HCT116 (cell line): ENCODE data around the gene LDAH. TPM values are rescaled to one million over a fixed set of nuclear protein-coding genes. Genes with fewer than 3 reads are reported as not detected.

Source experiments
- ATAC-seq: fragments of 200-7000 bp; cut with Tn5 transposase; 2 replicates; pipeline ENCODE4 v1.9.1; 2020; ENCODE audit warnings: mild to moderate bottlenecking, moderate library complexity
- BruUV-seq: library from RNA; stranded (reverse); fragments of 400-500 nt; replicated peaks from 2 replicates; lab custom pipeline; 2021; lab: Mats Ljungman, UMichigan
- CTCF ChIA-PET: fragments of 300-600 bp; sonication (Branson Sonifier 250); formaldehyde crosslinking; loops from one replicate; lab custom pipeline; 2021; ENCODE audit warnings: antibody characterized with exemption; lab: Charles Lee
- POLR2A ChIA-PET: fragments of 300-600, 350-600 bp; sonication (Branson Sonifier 250); formaldehyde crosslinking; loops from one replicate; lab custom pipeline; 2021; ENCODE audit warnings: antibody characterized with exemption; lab: Charles Lee
- RAD21 ChIA-PET, 2 experiments: fragments of 300-600 bp; sonication (Branson Sonifier 250); formaldehyde crosslinking; loops; one replicate each; lab custom pipeline; 2023; ENCODE audit warnings: low total read pairs in 2 of 2; ENCODE audit not compliant: uncharacterized antibody in 2 of 2, unreplicated experiment in 2 of 2, low non-redundant PET in 1 of 2; lab: Charles Lee
- DNase-seq: peaks from one replicate; pipeline ENCODE4 v3.0.0-alpha.2; 2010; ENCODE audit warnings: low read depth, low spot score
- H2AFZ ChIP-seq: fragments of 200-600 bp; shearing (Covaris generic), sonication (generic); 2 replicates; pipeline ENCODE4 v1.6.1; 2017; ENCODE audit warnings: low read depth, mixed run types, mixed read lengths, antibody characterized with exemption, low read length; ENCODE audit not compliant: poor library complexity, severe bottlenecking
- H3K27ac ChIP-seq: 2 replicates; pipeline ENCODE4 v1.5.1; 2012; ENCODE audit warnings: low read depth, low read length
- H3K27me3 ChIP-seq: fragments of 200-600 bp; sonication (generic); 2 replicates; pipeline ENCODE4 v1.6.1; 2016; ENCODE audit warnings: mixed run types, low read length, mixed read lengths; ENCODE audit not compliant: insufficient read depth
- H3K36me3 ChIP-seq, 2 experiments: fragments of 200-500 bp in 1 of 2; fragments of 200-600 bp in 1 of 2; sonication (Bioruptor generic) in 1 of 2; sonication (generic) in 1 of 2; 2 replicates each; pipeline versions ENCODE4 v1.5.1 to v1.6.1; 2014 to 2016; ENCODE audit warnings: low read length in 2 of 2, inconsistent platforms in 1 of 2, mixed read lengths in 1 of 2, mixed run types in 1 of 2; ENCODE audit not compliant: insufficient read depth in 2 of 2, control insufficient read depth in 1 of 2
- H3K4me1 ChIP-seq, 2 experiments: fragments of 200-600 bp in 1 of 2; sonication (generic) in 1 of 2; 2 replicates each; pipeline versions ENCODE4 v1.5.1 to v1.6.1; 2012 to 2017; ENCODE audit warnings: low read length in 2 of 2, inconsistent platforms in 1 of 2, mild to moderate bottlenecking in 1 of 2, mixed read lengths in 1 of 2, mixed run types in 1 of 2, moderate library complexity in 1 of 2; ENCODE audit not compliant: insufficient read depth in 2 of 2, control insufficient read depth in 1 of 2
- H3K4me2 ChIP-seq: fragments of 200-600 bp; sonication (generic); 2 replicates; pipeline ENCODE4 v1.6.1; 2017; ENCODE audit warnings: mixed run types, low read length, mixed read lengths
- H3K4me3 ChIP-seq, 2 experiments: fragments of 200-600 bp in 1 of 2; sonication (generic) in 1 of 2; replicated peaks in 1 of 2; 2 replicates each; pipeline ENCODE4 v1.5.1; 2011 to 2016; ENCODE audit warnings: low read length in 2 of 2, control low read depth in 1 of 2, low read depth in 1 of 2, mild to moderate bottlenecking in 1 of 2, mixed read lengths in 1 of 2, mixed run types in 1 of 2
- H3K79me2 ChIP-seq: fragments of 200-600 bp; sonication (generic); 2 replicates; pipeline ENCODE4 v1.6.1; 2017; ENCODE audit warnings: mild to moderate bottlenecking, mixed run types, low read length, moderate library complexity, mixed read lengths; ENCODE audit not compliant: insufficient read depth
- H3K9ac ChIP-seq: fragments of 200-600 bp; sonication (generic); 2 replicates; pipeline ENCODE4 v1.6.1; 2016; ENCODE audit warnings: low read length, mixed read lengths
- H3K9me2 ChIP-seq: fragments of 200-600 bp; sonication (generic), shearing (Covaris generic); 2 replicates; pipeline ENCODE4 v1.6.1; 2017; ENCODE audit warnings: mixed run types, mild to moderate bottlenecking, moderate library complexity; ENCODE audit not compliant: insufficient read depth
- H3K9me3 ChIP-seq, 2 experiments: fragments of 200-500 bp in 1 of 2; fragments of 200-600 bp in 1 of 2; sonication (Bioruptor generic) in 1 of 2; sonication (generic) in 1 of 2; 2 replicates each; pipeline ENCODE4 v1.6.1; 2014 to 2017; ENCODE audit warnings: low read length in 2 of 2, mixed read lengths in 2 of 2, inconsistent platforms in 1 of 2, low read depth in 1 of 2, mild to moderate bottlenecking in 1 of 2, mixed run types in 1 of 2, moderate library complexity in 1 of 2; ENCODE audit not compliant: control insufficient read depth in 1 of 2, insufficient read depth in 1 of 2
- H4K20me1 ChIP-seq: fragments of 200-600 bp; sonication (generic), shearing (Covaris generic); 2 replicates; pipeline ENCODE4 v1.6.1; 2017; ENCODE audit warnings: mixed run types, mild to moderate bottlenecking, moderate library complexity; ENCODE audit not compliant: insufficient read depth
- EGR1 ChIP-seq: IDR thresholded peaks from 2 replicates; pipeline ENCODE4 v1.6.1; 2012; ENCODE audit warnings: low read depth
- EZH2 ChIP-seq: fragments of 200-600 bp; sonication (generic); IDR thresholded peaks from 2 replicates; pipeline ENCODE4 v1.6.1; 2017; ENCODE audit warnings: antibody characterized with exemption, mixed run types
- EZH2phosphoT487 ChIP-seq: fragments of 200-600 bp; IDR thresholded peaks from 2 replicates; pipeline ENCODE4 v1.6.1; 2018; ENCODE audit warnings: antibody characterized with exemption, borderline replicate concordance
- FOSL1 ChIP-seq: IDR thresholded peaks from 2 replicates; pipeline ENCODE4 v1.6.1; 2012; ENCODE audit warnings: low read depth
- JUND ChIP-seq: IDR thresholded peaks from 2 replicates; pipeline ENCODE4 v1.6.1; 2012
- POLR2A ChIP-seq: IDR thresholded peaks from 2 replicates; pipeline ENCODE4 v1.7.0; 2011; ENCODE audit warnings: borderline replicate concordance; ENCODE audit not compliant: insufficient read depth, insufficient read length; ENCODE audit errors: extremely low read depth
- RAD21 ChIP-seq: IDR thresholded peaks from 2 replicates; pipeline ENCODE4 v1.6.1; 2012; ENCODE audit warnings: low read depth, mild to moderate bottlenecking
- SIN3A ChIP-seq: IDR thresholded peaks from 2 replicates; pipeline ENCODE4 v1.6.1; 2012; ENCODE audit warnings: low read depth
- SP1 ChIP-seq: IDR thresholded peaks from 2 replicates; pipeline ENCODE4 v1.6.1; 2012; ENCODE audit warnings: low read depth
- TCF7L2 ChIP-seq: IDR thresholded peaks from 2 replicates; pipeline ENCODE4 v1.7.0; 2011; ENCODE audit warnings: borderline replicate concordance, inconsistent platforms; ENCODE audit not compliant: insufficient read depth, insufficient read length; ENCODE audit errors: extremely low read depth
- ZFX ChIP-seq: fragments of 450-650 bp; IDR thresholded peaks from 2 replicates; pipeline ENCODE4 v1.6.1; 2017
- ZNF274 ChIP-seq: fragments of 200-500 bp; sonication (Bioruptor generic); IDR thresholded peaks from 2 replicates; pipeline ENCODE4 v1.6.1; 2014; ENCODE audit warnings: mild to moderate bottlenecking, low read depth, low read length, inconsistent platforms
- intact Hi-C: fragments of 100-400 bp; cut with micrococcal nuclease; formaldehyde crosslinking; loops from 2 replicates; pipeline ENCODE4 v1.10.0; 2022
- total RNA-seq: library from RNA; stranded (reverse); gene quantifications from one replicate; pipeline ENCODE4 v1.2.1, GENCODE V29; 2021; ENCODE audit not compliant: unreplicated experiment
- TF ChIP-seq, protein P1 (sequence below): IDR thresholded peaks from 2 replicates; pipeline ENCODE4 v1.6.1; 2012
- TF ChIP-seq, protein P2 (sequence below): IDR thresholded peaks from 2 replicates; pipeline ENCODE4 v1.6.1; 2012; ENCODE audit warnings: low read depth
- TF ChIP-seq, protein P3 (sequence below), 3 experiments: fragments of 200-600 bp in 1 of 3; sonication (generic) in 1 of 3; IDR thresholded peaks in 2 of 3; conservative IDR thresholded peaks in 1 of 3; 2 replicates each; pipeline ENCODE4 v1.5.1; 2012 to 2017; ENCODE audit warnings: low read depth in 2 of 3, low read length in 2 of 3, antibody characterized with exemption in 1 of 3, borderline replicate concordance in 1 of 3, control low read depth in 1 of 3, mild to moderate bottlenecking in 1 of 3, mixed read lengths in 1 of 3, mixed run types in 1 of 3, moderate library complexity in 1 of 3; ENCODE audit not compliant: insufficient read depth in 1 of 3

The LDAH gene
- total RNA-seq, 1 experiment from 2014 or later, result 25.7 TPM

DNA sequence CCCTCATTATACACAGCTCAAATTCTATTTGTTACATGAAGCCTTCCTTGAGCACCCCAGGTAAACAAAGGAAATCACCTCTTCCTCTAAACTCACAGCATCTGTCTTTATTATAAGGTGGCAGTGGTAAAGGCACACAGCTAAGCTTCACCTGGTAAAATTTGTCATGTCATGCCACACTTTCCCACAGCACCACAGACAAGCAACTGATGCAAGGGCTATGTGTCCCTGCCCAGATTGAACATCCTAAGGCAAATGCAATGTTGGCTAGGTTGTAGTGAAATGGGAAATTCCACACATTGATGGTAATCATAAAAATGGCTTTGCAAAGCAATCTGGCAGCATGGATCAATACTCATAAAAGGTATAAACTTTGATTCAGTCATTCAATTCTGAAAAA lies 18.9 kb downstream of the LDAH start:
- Histone ChIP-seq H3K27me3 (no peaks in the 10 kb centered on the region), H3K9ac (no peak overlapping the region), H3K4me2 (no peak overlapping the region), H3K4me1 (no peaks in the 10 kb centered on the region), H4K20me1 (peaks cover 4% of the 10 kb centered on the region; the same call in 1 of the 2 replicates), H3K36me3 (no peaks in the 10 kb centered on the region), H3K9me2 (no peaks in the 10 kb centered on the region), H3K79me2 (peaks cover 50% of the 10 kb centered on the region; the same call in 1 of the 2 replicates), H3K4me3 (no peak overlapping the region), H2AFZ (no peak overlapping the region), H3K27ac (no peak overlapping the region), H3K9me3 (no peaks in the 10 kb centered on the region)
- no peak for DNase-seq
- POLR2A ChIA-PET, result no interaction called here
- BruUV-seq, result no TSS peak
- RAD21 ChIA-PET, result no interaction called here
- intact Hi-C loops, result no loop called here
- no peak for ATAC-seq
- CTCF ChIA-PET, result no interaction called here
- TF ChIP-seq POLR2A (no peak), TCF7L2 (no peak), EZH2phosphoT487 (no peak), EGR1 (no peak), RAD21 (no peak), FOSL1 (no peak), ZNF274 (no peak), EZH2 (no peak), SIN3A (no peak)
- TF ChIP-seq, protein P1, sequence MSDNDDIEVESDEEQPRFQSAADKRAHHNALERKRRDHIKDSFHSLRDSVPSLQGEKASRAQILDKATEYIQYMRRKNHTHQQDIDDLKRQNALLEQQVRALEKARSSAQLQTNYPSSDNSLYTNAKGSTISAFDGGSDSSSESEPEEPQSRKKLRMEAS, result no peak
- TF ChIP-seq, all 23 proteins: peak for 0

DNA sequence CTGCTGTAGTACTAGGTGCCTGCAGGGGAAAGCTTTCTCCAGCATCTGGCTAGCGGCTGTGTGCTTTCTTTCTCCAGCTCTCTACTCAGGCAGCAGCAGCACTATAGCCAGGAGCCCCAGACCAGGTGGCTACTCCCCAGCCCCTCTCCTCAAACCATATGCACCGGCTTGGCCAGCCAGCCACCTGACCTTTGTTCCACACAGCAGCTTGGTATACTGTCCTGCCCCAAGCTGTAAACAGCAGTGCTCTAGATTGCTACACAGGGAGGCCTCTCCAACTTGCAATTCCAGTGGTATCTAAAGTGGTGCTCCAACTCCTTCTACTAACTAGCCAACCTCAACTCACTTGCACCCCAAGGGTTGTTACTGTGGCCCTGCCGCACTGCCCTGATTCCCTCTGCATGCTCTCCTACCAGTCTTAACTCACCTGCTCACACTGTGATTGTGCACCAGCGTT lies 19.6 kb downstream of the LDAH start:
- ChIA-PET POLR2A (no interaction called here), CTCF (interaction anchor here (1.3 kb wide), 1 partner anchor 22 kb away, joined by 5 read pairs; no protein-coding TSS in a partner anchor)
- TF ChIP-seq EGR1 (no peak), ZFX (no peak), SP1 (no peak), RAD21 (no peak), EZH2 (no peak), JUND (no peak), POLR2A (no peak)
- TF ChIP-seq, protein P2, sequence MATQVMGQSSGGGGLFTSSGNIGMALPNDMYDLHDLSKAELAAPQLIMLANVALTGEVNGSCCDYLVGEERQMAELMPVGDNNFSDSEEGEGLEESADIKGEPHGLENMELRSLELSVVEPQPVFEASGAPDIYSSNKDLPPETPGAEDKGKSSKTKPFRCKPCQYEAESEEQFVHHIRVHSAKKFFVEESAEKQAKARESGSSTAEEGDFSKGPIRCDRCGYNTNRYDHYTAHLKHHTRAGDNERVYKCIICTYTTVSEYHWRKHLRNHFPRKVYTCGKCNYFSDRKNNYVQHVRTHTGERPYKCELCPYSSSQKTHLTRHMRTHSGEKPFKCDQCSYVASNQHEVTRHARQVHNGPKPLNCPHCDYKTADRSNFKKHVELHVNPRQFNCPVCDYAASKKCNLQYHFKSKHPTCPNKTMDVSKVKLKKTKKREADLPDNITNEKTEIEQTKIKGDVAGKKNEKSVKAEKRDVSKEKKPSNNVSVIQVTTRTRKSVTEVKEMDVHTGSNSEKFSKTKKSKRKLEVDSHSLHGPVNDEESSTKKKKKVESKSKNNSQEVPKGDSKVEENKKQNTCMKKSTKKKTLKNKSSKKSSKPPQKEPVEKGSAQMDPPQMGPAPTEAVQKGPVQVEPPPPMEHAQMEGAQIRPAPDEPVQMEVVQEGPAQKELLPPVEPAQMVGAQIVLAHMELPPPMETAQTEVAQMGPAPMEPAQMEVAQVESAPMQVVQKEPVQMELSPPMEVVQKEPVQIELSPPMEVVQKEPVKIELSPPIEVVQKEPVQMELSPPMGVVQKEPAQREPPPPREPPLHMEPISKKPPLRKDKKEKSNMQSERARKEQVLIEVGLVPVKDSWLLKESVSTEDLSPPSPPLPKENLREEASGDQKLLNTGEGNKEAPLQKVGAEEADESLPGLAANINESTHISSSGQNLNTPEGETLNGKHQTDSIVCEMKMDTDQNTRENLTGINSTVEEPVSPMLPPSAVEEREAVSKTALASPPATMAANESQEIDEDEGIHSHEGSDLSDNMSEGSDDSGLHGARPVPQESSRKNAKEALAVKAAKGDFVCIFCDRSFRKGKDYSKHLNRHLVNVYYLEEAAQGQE, result no peak
- TF ChIP-seq, protein P3, sequence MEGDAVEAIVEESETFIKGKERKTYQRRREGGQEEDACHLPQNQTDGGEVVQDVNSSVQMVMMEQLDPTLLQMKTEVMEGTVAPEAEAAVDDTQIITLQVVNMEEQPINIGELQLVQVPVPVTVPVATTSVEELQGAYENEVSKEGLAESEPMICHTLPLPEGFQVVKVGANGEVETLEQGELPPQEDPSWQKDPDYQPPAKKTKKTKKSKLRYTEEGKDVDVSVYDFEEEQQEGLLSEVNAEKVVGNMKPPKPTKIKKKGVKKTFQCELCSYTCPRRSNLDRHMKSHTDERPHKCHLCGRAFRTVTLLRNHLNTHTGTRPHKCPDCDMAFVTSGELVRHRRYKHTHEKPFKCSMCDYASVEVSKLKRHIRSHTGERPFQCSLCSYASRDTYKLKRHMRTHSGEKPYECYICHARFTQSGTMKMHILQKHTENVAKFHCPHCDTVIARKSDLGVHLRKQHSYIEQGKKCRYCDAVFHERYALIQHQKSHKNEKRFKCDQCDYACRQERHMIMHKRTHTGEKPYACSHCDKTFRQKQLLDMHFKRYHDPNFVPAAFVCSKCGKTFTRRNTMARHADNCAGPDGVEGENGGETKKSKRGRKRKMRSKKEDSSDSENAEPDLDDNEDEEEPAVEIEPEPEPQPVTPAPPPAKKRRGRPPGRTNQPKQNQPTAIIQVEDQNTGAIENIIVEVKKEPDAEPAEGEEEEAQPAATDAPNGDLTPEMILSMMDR (IDR thresholded peaks at IDR 0.05 in 2 of 3, conservative IDR thresholded peaks at IDR 0.05 in 1 of 3; ENCODE audit: borderline replicate concordance in 1 of 3, insufficient read depth in 1 of 3, low read depth in 2 of 3, low read length in 2 of 3), result no peak
- TF ChIP-seq, protein P1, result no peak

More for the DNA sequence above, 19.6 kb downstream of the LDAH start:
- RAD21 ChIA-PET, result no interaction called here
- no TSS peak for BruUV-seq
- no peak overlapping the region for H2AFZ ChIP-seq
- no peak overlapping the region for H3K4me2 ChIP-seq
- ATAC-seq (no peak), DNase-seq (no peak)
- H4K20me1 ChIP-seq, result peaks cover 4% of the 10 kb centered on the region; the same call in 1 of the 2 replicates
- intact Hi-C loops, result no loop called here
- H3K79me2 ChIP-seq, result peaks cover 43% of the 10 kb centered on the region; the same call in 1 of the 2 replicates
- H3K9me2 ChIP-seq, result no peaks in the 10 kb centered on the region
- no peak overlapping the region for H3K4me3 ChIP-seq
- H3K27ac ChIP-seq, result no peak overlapping the region
- H3K27me3 ChIP-seq, result no peaks in the 10 kb centered on the region
- no peak overlapping the region for H3K9ac ChIP-seq
- H3K36me3 ChIP-seq, result no peaks in the 10 kb centered on the region
- no peaks in the 10 kb centered on the region for H3K9me3 ChIP-seq
- H3K4me1 ChIP-seq, result no peaks in the 10 kb centered on the region
